Caco-2 (cell line): ENCODE results near the gene PRSS48. TPM values are rescaled to one million over a fixed set of nuclear protein-coding genes. Genes with fewer than 3 reads are reported as not detected.

ENCODE experiments used
- BruUV-seq: library from RNA; stranded (reverse); fragments of 400-500 nt; replicated peaks from 2 replicates; lab custom pipeline; 2021; lab: Mats Ljungman, UMichigan
- CTCF ChIA-PET: fragments of 300-600 bp; sonication (Branson Sonifier 250); formaldehyde crosslinking; loops from one replicate; lab custom pipeline; 2022; ENCODE audit warnings: antibody characterized with exemption; lab: Charles Lee
- POLR2A ChIA-PET: fragments of 300-600 bp; sonication (Branson Sonifier 250); formaldehyde crosslinking; loops from one replicate; lab custom pipeline; 2022; ENCODE audit warnings: antibody characterized with exemption; lab: Charles Lee
- DNase-seq, 2 experiments: peaks; one replicate each; pipeline versions ENCODE4 v3.0.0 to v3.0.0-alpha.2; 2020 to 2022
- H3K27me3 ChIP-seq: replicated peaks from 2 replicates; pipeline ENCODE4 v1.6.0; 2011; ENCODE audit warnings: low read length; ENCODE audit not compliant: control insufficient read depth, insufficient read depth
- H3K36me3 ChIP-seq: 2 replicates; pipeline ENCODE4 v1.5.1; 2011; ENCODE audit warnings: low read length; ENCODE audit not compliant: control insufficient read depth, insufficient read depth
- H3K4me1 ChIP-seq: fragments of 250-450 bp; sonication (Bioruptor Pico); 2 replicates; pipeline ENCODE4 v1.5.1; 2020; ENCODE audit warnings: mild to moderate bottlenecking
- H3K4me3 ChIP-seq: 2 replicates; pipeline ENCODE4 v1.5.1; 2011; ENCODE audit warnings: low read depth, mild to moderate bottlenecking, control low read depth, low read length
- H3K9me3 ChIP-seq: fragments of 250-450 bp; sonication (Bioruptor Pico); 2 replicates; pipeline ENCODE4 v1.5.1; 2020; ENCODE audit warnings: mild to moderate bottlenecking, moderate library complexity
- H3K27ac Mint-ChIP-seq: one replicate; pipeline ENCODE4 v1.8.0; 2022; ENCODE audit warnings: mixed read lengths; ENCODE audit not compliant: unreplicated experiment
- H3K27me3 Mint-ChIP-seq: one replicate; pipeline ENCODE4 v1.8.0; 2022; ENCODE audit warnings: mixed read lengths; ENCODE audit not compliant: insufficient read depth, unreplicated experiment
- H3K36me3 Mint-ChIP-seq: one replicate; pipeline ENCODE4 v1.8.0; 2022; ENCODE audit warnings: mild to moderate bottlenecking, mixed read lengths; ENCODE audit not compliant: insufficient read depth, unreplicated experiment
- H3K4me1 Mint-ChIP-seq: one replicate; pipeline ENCODE4 v1.8.0; 2022; ENCODE audit warnings: low read depth, mixed read lengths; ENCODE audit not compliant: unreplicated experiment
- H3K4me3 Mint-ChIP-seq: one replicate; pipeline ENCODE4 v1.8.0; 2022; ENCODE audit warnings: mild to moderate bottlenecking, moderate library complexity, mixed read lengths; ENCODE audit not compliant: unreplicated experiment
- H3K9me3 Mint-ChIP-seq: one replicate; pipeline ENCODE4 v1.8.0; 2022; ENCODE audit warnings: mixed read lengths; ENCODE audit not compliant: unreplicated experiment
- intact Hi-C: fragments of 100-400 bp; cut with micrococcal nuclease; formaldehyde crosslinking; loops from one replicate; pipeline ENCODE4 v1.10.0; 2022; ENCODE audit not compliant: unreplicated experiment
- total RNA-seq: library from RNA; stranded (reverse); gene quantifications from 2 replicates; pipeline ENCODE4 v1.2.3, GENCODE V29; 2022
- TF ChIP-seq, protein P1 (sequence below), 2 experiments: fragments of 200-600 bp in 1 of 2; IDR thresholded peaks; 1 replicate in 1 of 2; 2 replicates in 1 of 2; pipeline versions ENCODE4 v1.5.1 to v1.8.0; 2011 to 2022; ENCODE audit warnings: antibody characterized with exemption in 1 of 2, control low read depth in 1 of 2, inconsistent platforms in 1 of 2, low read depth in 1 of 2, low read length in 1 of 2, mild to moderate bottlenecking in 1 of 2, moderate library complexity in 1 of 2; ENCODE audit not compliant: insufficient read depth in 1 of 2, severe bottlenecking in 1 of 2, unreplicated experiment in 1 of 2

Gene PRSS48
- total RNA-seq, 1 experiment from 2014 or later: not detected

GRCh38 chr4:151331276-151332042, 54.5 kb downstream of the PRSS48 start:
- TF ChIP-seq, protein P1, sequence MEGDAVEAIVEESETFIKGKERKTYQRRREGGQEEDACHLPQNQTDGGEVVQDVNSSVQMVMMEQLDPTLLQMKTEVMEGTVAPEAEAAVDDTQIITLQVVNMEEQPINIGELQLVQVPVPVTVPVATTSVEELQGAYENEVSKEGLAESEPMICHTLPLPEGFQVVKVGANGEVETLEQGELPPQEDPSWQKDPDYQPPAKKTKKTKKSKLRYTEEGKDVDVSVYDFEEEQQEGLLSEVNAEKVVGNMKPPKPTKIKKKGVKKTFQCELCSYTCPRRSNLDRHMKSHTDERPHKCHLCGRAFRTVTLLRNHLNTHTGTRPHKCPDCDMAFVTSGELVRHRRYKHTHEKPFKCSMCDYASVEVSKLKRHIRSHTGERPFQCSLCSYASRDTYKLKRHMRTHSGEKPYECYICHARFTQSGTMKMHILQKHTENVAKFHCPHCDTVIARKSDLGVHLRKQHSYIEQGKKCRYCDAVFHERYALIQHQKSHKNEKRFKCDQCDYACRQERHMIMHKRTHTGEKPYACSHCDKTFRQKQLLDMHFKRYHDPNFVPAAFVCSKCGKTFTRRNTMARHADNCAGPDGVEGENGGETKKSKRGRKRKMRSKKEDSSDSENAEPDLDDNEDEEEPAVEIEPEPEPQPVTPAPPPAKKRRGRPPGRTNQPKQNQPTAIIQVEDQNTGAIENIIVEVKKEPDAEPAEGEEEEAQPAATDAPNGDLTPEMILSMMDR (IDR thresholded peaks at IDR 0.05; ENCODE audit: insufficient read depth in 1 of 2, low read depth in 1 of 2, low read length in 1 of 2, severe bottlenecking in 1 of 2, unreplicated experiment in 1 of 2): no peak
- Mint-ChIP-seq H3K4me1 (peaks cover 6% of the 10 kb centered on the region), H3K27ac (no peak overlapping the region), H3K9me3 (peaks cover 10% of the 10 kb centered on the region), H3K4me3 (no peak overlapping the region), H3K27me3 (no peaks in the 10 kb centered on the region), H3K36me3 (no peaks in the 10 kb centered on the region)
- ChIA-PET POLR2A (interaction anchor here (0.6 kb wide), 1 partner anchor 92 kb away, joined by 3 read pairs; no protein-coding TSS in a partner anchor), CTCF (no interaction called here)
- Histone ChIP-seq H3K9me3 (no peaks in the 10 kb centered on the region), H3K4me3 (no peak overlapping the region), H3K36me3 (no peaks in the 10 kb centered on the region), H3K27me3 (no peaks in the 10 kb centered on the region), H3K4me1 (0 out of 2 replicates have a peak, but pooled peaks cover 4% of the 10 kb centered on the region)
- BruUV-seq: no TSS peak
- no peak for DNase-seq
- intact Hi-C loops: no loop called here

DNA sequence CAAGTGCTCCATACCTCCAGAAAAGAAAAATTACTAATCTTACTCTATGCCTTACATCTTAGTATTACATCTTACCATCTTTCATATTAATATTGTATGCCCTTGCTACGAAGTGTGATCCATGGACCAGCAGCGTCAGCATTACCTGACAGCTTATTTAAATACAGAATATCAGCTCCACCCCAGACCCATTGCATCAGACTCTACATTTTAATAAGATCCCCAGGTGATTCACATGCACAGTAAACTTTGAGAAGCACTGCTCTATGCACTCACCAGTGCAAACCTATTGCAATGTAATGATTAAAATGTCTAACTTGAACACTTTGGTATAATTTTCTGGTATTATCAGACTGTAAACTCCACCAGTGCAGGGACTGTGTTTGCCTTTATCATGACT, 62.5 kb downstream of the PRSS48 start:
- Mint-ChIP-seq H3K4me1 (peaks cover 24% of the 10 kb centered on the region), H3K27me3 (no peaks in the 10 kb centered on the region), H3K27ac (peak overlapping the region; percentile 46), H3K4me3 (no peak overlapping the region), H3K36me3 (no peaks in the 10 kb centered on the region), H3K9me3 (no peaks in the 10 kb centered on the region)
- H3K4me3 ChIP-seq: no peak overlapping the region
- no peaks in the 10 kb centered on the region for H3K36me3 ChIP-seq
- H3K9me3 ChIP-seq: no peaks in the 10 kb centered on the region
- no peaks in the 10 kb centered on the region for H3K27me3 ChIP-seq
- H3K4me1 ChIP-seq: peaks cover 21% of the 10 kb centered on the region
- CTCF ChIA-PET: no interaction called here
- no TSS peak for BruUV-seq
- intact Hi-C loops: no loop called here
- TF ChIP-seq, protein P1 (IDR thresholded peaks at IDR 0.05; ENCODE audit: insufficient read depth in 1 of 2, low read depth in 1 of 2, low read length in 1 of 2, severe bottlenecking in 1 of 2, unreplicated experiment in 1 of 2): no peak
- POLR2A ChIA-PET: interaction anchor here (0.6 kb wide), 1 partner anchor 103 kb away, joined by 5 read pairs; no protein-coding TSS in a partner anchor
- no peak for DNase-seq

GRCh38 chr4:151340751-151341385, 63.9 kb downstream of the PRSS48 start:
- H3K27me3 ChIP-seq: no peaks in the 10 kb centered on the region
- Mint-ChIP-seq H3K4me3 (peak overlapping the region; percentile 39), H3K9me3 (no peaks in the 10 kb centered on the region), H3K27ac (peak overlapping the region; percentile 88), H3K4me1 (peaks cover 24% of the 10 kb centered on the region), H3K36me3 (peaks cover 2% of the 10 kb centered on the region), H3K27me3 (no peaks in the 10 kb centered on the region)
- POLR2A ChIA-PET: interaction anchor here (1.0 kb wide), 1 partner anchor 16 kb away, joined by 8 read pairs; the partner anchor contains the start of gene SH3D19
- peak; percentile 62 to 70 for DNase-seq
- no peaks in the 10 kb centered on the region for H3K9me3 ChIP-seq
- no peak overlapping the region for H3K4me3 ChIP-seq
- no TSS peak for BruUV-seq
- no peaks in the 10 kb centered on the region for H3K36me3 ChIP-seq
- intact Hi-C loops: loop anchor here (1.0 kb wide), 2 partner anchors 16 to 21 kb away; partner anchors contain the start of gene SH3D19
- H3K4me1 ChIP-seq: peaks cover 21% of the 10 kb centered on the region
- CTCF ChIA-PET: interaction anchor here (0.6 kb wide), 1 partner anchor 43 kb away, joined by 3 read pairs; no protein-coding TSS in a partner anchor
- TF ChIP-seq, protein P1 (IDR thresholded peaks at IDR 0.05; ENCODE audit: insufficient read depth in 1 of 2, low read depth in 1 of 2, low read length in 1 of 2, severe bottlenecking in 1 of 2, unreplicated experiment in 1 of 2): no peak
